HG03558 (cell line): ENCODE data around the gene ZNG1B.
"Not testable (repeated sequence)": the region's sequence is repeated elsewhere in the genome, so short reads cannot be mapped to it uniquely, and the experiment has no call there.

ENCODE experiments used
- ATAC-seq: cut with Tn5 transposase; IDR thresholded peaks from one replicate; pipeline ENCODE4 v1.9.1; 2021; ENCODE audit warnings: moderate number of reproducible peaks; ENCODE audit not compliant: unreplicated experiment; ENCODE audit errors: extremely low read depth

Gene ZNG1B

DNA sequence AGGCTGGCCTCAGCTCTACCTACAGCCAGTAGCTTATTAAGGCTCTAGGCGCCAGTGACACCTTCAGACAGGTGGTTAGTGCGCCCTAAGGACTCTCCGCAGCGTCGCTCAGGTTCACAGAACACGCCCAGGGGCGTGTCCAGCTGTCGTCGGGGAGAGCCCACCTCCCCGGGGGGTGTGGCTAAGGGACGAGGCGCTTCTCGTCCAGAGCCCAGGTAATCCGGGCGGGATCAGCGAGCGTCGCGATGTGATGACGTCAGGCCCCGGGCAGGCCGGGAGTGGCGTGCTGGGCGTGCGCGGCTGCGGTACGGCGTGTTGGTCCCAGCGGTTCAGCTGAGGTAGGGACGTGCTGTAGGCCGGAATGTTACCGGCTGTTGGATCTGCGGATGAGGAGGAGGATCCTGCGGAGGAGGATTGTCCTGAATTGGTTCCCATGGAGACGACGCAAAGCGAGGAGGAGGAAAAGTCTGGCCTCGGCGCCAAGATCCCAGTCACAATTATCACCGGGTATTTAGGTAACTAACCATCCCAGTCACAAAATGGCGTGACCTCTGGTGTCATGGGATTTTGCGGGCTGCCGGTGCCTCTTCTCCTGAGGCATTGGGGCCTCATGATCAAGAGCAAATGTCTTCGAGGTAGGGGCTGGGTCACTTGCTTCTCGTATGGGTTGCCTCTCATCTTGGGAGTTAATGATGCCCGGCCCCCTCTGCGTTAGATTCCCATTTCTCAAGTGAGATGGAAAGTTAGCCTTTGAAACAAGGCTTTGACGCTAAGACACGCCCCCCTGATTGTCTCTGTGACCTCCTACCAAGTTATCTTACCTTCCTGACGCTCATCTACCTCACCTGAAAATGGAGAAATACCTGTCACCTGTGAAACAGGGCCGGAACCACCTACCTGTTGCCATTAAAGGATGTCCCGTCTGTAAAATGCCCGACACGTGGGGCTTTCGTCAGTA is at the start of gene ZNG1B:
TSS of gene ZNG1B (plus strand) at position 184 of the 958 bp plus-strand sequence. CDS start at position 362, 178 bp downstream.
- not testable (repeated sequence) for ATAC-seq

DNA sequence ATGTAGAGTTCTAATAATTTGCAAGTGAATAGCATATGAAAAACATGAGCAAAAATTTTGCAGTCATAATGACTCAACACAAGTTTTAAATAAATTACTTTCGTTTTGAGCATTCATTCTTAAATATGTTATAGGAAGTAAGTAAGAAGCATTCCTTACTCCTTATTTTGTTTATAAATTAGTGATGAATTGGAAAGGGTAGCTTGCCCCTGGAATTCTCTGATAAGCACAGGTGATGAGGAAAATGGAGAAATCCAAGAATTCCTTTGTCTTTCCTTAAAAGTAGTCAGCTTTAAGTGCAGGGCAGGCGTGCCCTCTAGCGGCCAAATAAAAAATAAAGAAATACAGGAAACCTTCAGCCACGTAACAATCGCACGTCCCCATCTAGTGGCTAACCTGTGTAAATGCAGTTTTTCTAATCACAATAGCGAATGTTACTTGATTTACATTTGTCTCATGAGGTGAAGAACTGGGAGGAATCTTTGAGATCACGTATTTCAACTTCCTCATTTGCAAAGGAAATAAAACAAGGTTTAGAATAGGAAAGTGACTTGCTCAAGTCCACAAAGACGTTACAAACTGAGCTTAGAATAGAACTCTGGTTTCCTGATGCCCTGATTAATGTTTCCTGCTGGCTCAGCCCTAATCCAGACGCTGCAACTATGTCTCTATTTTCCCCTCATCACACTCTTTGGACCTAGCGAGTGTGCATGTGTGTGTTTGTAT is 47.2 kb upstream of the ZNG1B start:
- no peak for ATAC-seq

DNA sequence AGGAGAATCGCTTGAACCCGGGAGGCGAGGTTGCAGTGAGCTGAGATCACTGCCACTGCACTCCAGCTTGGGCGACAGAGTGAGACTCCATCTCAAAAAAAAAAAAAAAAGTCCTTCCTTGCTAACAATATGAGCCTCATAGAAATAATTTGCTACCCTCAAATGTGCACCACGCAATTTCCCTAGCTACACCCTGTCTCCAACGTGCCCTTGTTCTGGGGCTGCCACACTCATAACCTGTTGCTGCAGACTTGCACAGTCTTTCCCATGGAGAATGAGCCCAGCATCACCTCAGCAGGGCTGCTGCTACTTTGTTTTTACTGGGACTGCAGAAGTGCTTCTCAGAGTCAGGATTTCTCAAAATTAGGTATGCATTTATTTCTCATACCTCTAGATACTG is 46.4 kb upstream of the ZNG1B start:
- no peak for ATAC-seq

DNA sequence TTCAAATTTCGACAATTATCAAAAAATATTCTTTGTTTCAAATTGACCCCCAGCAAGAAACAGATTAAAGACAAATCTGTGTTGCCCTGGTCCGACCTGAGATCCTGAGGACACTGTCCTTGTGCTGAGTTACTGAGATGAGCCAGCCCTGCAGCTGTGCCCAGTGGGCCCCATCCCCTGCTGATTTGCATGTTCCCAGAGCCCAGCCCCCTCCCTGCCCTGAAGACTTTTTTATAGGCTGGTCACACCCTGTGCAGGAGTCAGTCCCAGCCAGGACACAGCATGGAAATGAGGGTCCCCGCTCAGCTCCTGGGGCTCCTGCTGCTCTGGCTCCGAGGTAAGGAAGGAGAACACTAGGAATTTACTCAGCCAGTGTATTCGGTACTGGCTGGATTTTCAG is 31.4 kb upstream of the ZNG1B start:
- no peak for ATAC-seq

DNA sequence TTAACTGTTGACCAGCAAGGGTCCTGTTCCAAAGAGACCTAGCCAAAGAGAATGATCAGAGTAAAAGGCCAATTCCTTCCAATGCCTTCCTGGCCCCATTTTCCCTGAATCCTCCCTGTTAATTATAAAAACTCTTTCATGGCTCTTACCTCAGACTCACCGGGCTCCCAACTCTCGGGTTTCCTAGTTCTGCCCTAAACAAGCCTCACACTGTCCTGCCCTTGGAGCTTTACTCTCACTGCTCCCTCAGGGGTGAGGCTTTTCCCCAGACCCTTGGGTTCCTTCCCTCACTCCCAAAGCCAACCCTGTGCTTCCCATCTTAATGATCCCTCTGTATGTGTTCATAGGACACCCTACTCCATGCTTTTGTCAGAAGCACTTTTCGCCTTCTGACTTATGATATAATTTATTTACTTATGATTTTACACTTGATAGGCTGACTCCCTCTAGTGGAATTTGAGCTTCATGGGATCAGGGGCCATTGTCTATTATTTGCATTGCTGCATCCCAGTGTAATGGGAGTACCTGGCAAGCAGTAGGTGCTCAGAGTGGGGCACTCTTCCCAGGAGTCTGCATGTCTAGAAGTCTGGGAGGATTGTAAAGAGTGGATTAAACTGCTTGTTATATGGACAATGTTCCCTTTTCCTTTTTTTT is 29.9 kb upstream of the ZNG1B start:
- ATAC-seq = no peak

DNA sequence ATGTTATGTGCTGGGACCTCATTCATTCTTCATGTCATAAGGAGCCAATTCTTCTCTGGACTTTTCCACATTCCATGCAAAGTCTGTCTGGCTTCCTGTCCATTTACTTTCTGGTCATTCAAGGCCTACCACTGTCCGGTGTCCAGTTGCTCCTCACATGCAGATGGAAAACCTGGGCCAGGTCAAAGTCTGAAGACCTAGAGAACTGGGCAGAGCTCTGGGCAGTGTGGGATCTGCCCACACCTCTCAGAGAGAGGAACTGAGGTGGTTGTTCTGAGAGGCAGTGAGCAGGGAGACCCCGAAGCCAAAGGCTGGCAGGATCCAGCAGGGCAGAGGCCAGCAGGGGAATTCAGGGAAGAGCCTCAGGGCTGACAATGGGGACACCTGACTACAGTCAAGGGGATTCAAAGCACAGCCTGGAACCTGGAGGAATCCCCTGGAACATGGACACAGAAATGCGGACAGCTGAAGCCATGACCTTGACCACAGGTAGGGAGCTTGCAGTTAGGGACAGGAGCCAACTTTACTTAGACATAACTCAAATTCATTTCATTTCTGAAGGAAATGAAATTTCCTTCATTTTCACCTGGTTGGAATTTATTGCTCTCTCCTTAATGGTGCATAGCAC is 25.7 kb upstream of the ZNG1B start:
- ATAC-seq = not testable (repeated sequence)

DNA sequence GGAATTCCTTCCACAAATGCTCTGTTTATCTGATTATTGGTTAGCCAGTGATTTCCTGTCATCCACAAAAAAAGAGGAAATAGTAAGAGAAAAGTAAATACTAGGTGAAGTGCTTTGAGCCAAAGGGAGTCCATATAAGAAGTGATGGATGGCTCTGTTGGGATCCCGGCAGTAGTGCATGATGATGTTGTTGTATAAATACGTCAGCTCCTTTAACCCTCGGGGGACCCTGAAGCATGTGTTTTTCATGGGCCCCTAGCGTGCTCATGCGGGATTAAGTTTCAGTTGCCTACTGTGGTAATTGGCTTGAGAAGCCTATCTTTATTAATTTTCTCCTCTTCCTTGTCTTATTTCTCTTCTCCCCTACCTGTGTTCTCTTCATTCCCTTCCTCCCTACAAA is 24.7 kb upstream of the ZNG1B start:
- not testable (repeated sequence) for ATAC-seq

DNA sequence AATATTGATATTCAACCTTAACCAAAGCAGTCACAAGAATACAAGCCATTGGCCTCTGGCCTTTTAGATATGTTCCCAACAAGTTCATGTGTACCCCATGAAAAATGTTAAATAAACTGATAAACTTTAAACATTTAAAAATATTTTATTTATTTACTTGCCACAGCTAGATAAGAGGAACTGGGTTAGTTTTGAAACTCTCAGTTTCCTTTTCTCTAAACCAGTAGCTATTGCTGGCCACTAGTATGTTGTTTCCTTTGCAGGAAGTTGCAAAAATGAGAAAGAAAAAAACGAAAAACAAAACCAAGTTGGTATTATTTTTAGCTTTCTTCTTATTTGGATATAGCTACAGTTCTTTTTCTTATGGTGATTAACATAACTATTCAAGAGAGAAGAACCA is 5.7 kb upstream of the ZNG1B start:
- not testable (repeated sequence) for ATAC-seq

DNA sequence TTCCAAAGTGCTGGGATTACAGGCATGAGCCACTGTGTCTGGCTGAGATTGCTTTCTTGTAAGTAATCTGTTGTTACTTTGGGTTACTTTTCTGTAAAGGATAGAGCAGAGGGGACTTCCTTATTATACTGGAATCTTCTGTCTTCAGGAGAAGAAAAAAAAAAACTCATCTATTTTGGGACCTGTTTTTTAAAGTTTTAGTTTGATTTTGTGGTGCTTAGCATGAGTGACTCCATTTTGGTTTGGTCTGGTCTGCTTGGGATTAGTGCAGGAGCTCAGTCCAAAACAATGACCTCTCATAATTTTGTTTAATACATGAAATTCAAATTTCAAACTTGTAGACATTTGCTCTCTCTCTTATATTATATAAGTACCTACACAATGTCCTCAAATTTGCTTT is 4.0 kb upstream of the ZNG1B start:
- ATAC-seq = not testable (repeated sequence)

DNA sequence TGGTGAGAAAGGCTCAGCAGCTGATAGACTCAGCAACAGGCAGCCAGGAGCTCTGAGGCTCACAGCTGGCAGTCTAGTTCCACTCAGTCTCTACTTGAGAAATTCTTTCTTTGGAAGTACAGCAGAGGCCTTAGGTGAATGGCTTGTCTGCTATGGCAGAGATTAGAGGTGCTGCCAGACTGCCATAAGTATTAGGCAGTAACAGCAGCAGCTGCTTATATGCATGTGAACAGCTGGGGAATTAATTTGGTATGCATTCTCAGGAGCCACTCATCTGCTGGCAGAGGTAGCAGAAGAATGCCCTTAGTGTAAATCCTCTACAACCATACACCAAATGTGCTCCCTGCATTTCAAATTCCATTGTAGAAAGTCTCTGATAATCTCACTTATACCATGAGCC is 28.3 kb downstream of the ZNG1B start:
- ATAC-seq = not testable (repeated sequence)

DNA sequence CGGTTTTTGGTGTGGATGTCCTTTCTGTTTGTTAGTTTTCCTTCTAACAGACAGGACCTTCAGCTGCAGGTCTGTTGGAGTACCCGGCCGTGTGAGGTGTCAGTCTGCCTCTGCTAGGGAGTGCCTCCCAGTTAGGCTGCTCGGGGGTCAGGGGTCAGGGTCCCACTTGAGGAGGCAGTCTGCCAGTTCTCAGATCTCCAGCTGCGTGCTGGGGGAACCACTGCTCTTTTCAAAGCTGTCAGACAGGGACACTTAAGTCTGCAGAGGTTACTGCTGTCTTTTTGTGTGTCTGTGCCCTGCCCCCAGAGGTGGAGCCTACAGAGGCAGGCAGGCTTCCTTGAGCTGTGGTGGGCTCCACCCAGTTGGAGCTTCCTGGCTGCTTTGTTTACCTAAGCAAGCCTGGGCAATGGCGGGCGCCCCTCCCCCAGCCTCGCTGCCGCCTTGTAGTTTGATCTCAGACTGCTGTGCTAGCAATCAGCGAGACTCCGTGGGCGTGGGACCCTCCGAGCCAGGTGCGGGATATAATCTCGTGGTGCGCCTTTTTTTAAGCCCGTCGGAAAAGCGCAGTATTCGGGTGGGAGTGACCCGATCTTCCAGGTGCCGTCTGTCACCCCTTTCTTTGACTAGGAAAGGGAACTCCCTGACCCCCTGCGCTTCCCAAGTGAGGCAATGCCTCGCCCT is 39.3 kb downstream of the ZNG1B start:
- ATAC-seq = not testable (repeated sequence)

DNA sequence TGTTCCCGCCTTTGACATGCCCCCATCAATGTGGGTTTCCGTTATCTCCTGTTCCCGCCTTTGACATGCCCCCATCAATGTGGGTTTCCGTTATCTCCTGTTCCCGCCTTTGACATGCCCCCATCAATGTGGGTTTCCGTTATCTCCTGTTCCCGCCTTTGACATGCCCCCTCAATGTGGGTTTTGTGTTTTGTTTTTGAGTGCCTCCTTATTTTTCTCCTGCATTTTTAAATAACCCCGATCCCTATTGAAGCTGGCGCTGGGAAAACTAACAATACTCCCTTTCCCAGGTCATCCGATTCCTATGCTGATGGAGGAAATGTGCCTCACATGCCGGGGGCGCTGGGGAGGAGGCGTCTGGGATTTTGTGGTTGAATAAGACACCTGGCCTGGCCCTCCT is 59.0 kb downstream of the ZNG1B start:
- not testable (repeated sequence) for ATAC-seq

DNA sequence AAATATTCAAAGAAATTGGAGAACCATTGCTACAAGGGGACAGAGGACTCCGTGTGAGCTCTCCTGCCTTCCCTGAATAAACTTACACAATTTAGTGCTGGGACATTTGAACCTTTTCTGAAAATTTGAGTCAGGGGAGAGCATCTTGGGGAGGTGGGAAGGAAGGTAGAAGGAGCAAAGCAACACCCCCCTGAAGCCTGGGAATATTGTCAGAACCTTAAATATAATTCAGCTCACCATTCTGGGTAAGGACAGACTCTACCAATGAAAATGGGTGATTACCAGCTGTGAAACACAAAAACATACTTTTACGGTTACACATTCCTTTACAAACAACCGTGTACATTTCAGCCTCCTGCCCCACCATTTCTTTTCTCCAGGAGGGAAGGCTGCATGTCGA is 60.9 kb downstream of the ZNG1B start, which contains the start of gene FOXD4L1:
TSS of gene FOXD4L1 (plus strand) at position 301 of the 400 bp plus-strand sequence. CDS start 592 bp downstream, outside the sequence.
- ATAC-seq = not testable (repeated sequence)

DNA sequence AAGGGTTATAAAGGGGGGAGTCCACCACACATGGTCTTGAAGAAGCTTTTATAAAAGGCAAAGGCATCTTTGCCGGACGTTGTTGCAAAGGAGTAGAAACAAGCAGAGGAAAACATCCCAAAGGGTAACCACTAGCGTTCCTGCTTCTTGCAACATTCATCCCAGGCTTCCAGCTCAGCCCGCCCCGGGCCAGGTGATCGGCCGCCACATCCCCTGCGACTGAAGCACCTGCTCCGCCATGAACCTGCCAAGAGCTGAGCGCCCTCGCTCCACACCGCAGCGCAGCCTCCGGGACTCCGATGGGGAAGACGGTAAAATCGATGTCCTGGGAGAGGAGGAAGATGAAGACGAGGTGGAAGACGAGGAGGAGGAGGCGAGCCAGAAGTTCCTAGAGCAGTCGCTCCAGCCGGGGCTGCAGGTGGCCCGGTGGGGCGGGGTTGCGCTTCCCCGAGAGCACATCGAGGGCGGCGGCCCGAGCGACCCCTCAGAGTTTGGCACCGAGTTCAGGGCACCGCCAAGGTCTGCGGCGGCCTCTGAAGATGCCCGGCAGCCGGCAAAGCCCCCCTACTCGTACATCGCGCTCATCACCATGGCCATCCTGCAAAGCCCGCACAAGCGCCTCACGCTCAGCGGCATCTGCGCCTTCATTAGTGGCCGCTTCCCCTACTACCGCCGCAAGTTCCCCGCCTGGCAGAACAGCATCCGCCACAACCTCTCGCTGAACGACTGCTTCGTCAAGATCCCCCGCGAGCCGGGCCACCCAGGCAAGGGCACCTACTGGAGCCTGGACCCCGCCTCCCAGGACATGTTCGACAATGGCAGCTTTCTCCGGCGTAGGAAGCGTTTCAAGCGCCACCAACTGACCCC is 61.8 kb downstream of the ZNG1B start:
- ATAC-seq = not testable (repeated sequence)

DNA sequence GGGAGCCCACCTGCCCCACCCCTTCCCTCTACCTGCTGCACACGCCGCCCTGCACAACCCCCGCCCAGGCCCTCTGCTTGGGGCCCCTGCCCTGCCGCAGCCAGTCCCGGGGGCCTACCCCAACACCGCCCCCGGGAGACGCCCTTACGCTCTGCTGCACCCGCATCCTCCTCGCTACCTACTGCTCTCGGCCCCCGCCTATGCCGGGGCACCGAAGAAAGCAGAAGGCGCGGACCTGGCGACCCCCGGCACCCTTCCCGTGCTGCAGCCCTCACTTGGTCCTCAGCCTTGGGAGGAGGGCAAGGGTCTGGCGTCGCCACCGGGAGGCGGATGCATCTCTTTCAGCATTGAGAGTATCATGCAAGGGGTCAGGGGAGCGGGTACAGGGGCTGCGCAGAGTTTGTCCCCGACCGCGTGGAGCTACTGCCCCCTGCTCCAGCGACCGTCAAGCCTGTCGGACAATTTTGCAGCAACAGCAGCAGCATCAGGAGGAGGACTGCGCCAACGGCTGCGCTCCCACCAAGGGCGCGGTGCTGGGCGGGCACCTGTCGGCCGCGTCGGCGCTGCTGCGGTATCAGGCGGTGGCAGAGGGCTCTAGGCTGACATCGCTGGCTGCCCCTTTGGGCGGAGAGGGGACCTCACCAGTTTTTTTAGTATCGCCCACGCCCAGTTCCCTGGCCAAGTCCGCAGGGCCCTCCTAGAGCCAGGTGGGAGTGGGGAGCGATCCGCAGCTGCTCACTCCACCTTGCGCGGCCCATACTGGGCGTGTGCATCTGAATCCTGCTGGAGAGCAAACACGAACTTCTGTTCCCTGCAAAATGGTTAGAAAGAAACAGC is 62.6 kb downstream of the ZNG1B start:
- not testable (repeated sequence) for ATAC-seq

DNA sequence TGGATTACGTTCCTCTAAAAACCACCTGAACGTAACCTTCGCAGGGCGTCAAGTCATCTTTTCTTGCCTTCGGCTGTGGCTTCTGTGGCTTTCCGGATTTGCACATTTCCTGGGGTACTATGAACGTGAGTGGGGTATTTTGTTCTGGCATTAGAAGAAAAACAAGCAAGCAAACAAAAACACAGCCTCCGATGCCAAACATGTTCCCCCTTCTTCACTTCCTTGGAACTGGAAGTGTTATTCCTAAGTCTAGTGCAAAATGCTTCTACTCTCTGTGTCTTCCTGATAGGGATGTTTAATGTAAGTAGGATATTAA is 63.2 kb downstream of the ZNG1B start:
- not testable (repeated sequence) for ATAC-seq

DNA sequence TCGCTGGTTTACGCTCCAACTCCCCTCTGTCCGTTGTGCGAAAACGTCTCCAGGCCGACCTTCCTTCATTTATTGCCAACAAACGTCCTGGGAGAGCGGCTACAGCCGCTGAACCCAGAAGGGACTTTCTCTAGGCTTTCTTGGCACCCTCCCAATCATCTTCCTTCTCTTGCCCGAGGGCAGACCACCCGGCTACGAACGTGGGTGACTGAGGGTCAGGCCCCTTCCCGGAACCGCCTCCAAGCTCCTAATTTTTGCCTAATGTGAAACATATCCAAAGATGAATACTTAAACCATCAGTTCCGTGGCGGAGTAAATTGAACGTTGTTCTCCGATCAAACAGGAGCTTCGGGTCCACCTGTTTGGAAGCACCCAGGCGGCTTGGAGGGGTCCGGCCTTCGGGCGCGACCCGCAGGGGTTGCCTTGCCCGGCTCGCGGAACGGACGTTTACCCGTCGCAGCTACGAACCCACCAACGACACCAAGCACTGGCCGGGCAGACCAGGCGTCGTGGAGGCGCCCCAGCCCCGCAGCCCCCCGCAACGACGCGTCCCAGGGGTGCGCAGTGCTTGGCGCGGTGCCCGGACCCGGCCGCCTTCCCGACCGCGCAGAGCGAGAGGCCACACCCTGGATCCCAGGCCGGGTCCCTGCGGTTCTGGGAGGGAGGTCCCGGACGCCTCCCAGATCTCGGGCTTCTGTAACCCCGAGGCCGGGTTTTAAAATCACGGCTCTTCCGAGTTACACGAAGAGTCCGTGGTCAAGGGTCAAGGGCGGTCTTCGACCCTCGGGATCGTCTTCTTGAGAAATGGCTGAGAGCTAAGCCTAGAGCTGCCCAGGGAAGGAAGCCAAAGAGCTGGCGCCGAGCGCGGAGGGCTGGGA is 65.0 kb downstream of the ZNG1B start:
- ATAC-seq = not testable (repeated sequence)
